HG03060 (cell line): ENCODE data around the gene VAMP7.
"Not testable (repeated sequence)": the region's sequence is repeated elsewhere in the genome, so short reads cannot be mapped to it uniquely, and the experiment has no call there.

Experiments used
- ATAC-seq: cut with Tn5 transposase; IDR thresholded peaks from one replicate; pipeline ENCODE4 v1.9.1; 2021; ENCODE audit warnings: low read depth, moderate number of reproducible peaks; ENCODE audit not compliant: unreplicated experiment

The VAMP7 gene

DNA sequence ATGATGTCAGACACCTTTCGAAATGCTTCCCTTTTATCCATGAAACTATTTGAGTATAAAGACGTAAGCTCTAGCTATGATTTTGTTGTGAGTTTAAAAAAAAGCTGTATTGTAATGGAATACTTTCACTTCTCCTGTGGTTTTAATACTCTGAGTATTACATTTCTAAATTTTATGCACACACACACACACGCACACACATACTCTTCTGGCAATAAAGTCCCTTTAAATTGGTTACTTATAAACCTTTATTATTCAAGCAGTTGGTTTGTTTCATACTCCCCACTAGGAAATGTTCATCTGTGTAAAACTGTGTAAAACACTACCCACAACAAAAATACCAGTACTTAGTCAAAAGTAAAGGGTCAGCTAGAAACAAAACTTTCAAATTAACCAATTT is 18.2 kb downstream of the VAMP7 start:
- no peak for ATAC-seq

DNA sequence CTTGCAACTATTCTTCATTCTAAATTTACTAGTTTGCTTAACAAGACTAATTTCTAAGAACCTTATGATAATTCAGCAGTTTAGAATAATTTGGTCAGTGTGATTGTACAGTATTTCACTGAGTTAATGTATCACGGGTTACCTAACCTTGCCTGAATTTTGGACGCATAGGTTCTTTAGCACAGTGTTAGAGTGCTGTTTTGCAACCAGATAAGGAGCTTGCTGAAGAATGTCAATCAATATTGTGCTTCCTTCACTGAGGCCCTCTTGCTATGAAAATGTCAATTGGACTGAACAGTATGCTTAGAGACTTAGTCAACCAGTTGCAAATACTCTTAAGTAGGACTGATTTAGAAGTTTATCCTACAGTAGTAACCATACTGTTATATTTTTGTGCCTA is 19.6 kb downstream of the VAMP7 start:
- no peak for ATAC-seq

- ATAC-seq: not testable (repeated sequence)
Observed at GRCh38 chrX:155907661-155908060, 26.5 kb downstream of the VAMP7 start.

DNA sequence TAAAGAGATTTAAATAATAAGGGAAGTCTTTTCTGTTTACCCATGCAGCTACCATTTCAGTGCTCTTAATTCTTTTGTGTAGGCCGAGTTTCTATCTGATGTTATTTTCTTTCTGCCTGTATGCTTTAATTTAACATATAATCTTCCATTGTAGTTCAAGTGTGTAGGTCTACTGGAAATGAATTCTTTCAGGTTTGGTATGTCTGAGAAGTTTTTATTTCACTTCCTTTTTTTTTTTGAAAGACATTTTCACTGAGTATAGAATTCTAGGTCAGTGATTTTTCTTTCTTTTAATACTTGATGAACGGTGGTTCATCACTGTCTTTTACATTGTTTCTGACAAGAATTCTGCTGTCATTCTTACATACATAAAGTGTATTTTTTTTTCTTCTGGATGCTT is 42.1 kb downstream of the VAMP7 start:
- no peak for ATAC-seq

- not testable (repeated sequence) for ATAC-seq
Observed at GRCh38 chrX:155930852-155931618, 49.9 kb downstream of the VAMP7 start.

DNA sequence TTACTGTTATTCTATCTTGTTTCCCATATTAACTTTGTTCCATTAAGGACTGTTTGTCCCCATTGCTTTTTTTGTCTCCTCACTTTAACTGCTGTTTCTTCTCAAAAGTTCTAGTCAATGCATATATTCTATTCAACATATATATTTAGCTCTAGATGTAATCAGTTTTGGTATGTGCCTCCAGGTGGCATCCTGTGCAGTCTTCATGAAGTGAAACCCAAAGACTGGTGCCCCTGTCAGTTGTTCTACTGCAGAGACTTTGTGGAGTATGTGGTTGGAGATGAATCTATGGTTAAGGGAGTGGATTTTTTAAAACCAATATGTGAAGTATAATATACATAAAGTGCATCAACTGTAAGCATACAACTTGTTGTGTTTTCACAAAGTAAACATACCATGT is 57.0 kb downstream of the VAMP7 start:
- no peak for ATAC-seq

- ATAC-seq: no peak
Observed at GRCh38 chrX:155949098-155949497, 68.0 kb downstream of the VAMP7 start.

DNA sequence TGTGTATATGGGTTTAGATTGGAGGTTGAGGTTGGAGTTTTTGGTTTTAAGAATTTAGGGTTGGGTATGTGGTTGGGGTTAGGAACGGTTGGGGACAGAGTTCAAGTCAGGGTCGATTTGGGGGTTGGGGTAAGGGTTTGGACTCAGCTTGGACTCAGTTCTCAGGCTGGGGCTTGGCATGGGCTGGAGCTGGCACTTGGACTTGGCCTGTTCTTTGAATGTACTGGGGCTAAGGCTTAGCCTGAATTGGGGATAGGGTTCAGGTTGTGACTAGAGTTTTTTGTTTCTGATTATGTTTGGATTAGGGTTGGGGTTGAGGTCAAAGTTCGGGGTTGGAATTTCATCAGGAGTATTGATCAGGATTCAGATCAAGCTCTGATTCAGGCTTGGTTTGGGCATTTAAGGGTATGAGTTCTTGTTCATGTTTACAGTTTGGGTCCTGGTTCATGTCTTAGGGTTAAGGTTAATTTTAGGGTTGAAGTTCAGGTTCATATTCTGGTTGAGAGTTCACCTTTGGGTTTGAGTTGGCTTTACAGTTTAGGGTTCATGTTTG is 70.2 kb downstream of the VAMP7 start:
- ATAC-seq: no peak

- ATAC-seq: no peak
Observed at GRCh38 chrX:155953055-155953454, 71.9 kb downstream of the VAMP7 start.

GRCh38 chrX:155954793-155955192 is 73.6 kb downstream of the VAMP7 start:
- ATAC-seq: no peak

- no peak for ATAC-seq
Observed at GRCh38 chrX:155956099-155956498, 75.0 kb downstream of the VAMP7 start.

DNA sequence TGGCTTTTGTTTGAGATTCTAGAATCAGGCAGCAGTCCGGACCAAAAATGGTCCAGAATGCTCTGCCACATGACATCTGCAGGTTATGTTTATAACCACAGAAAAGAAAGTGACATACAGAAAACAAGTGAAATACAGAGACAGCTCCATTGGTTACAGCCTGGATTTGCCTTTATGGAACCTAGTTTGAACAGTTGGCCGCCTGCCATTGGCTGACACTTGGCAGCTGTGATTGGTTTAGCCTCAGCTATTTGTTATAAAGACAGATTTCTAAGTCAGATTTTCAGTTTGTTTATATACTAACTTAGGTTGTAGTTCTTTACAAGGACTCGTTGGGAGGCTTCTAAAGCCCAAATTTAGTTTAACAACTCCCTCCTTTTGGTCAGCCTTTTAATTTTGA is 75.5 kb downstream of the VAMP7 start:
- no peak for ATAC-seq

GRCh38 chrX:155957843-155958242 is 76.7 kb downstream of the VAMP7 start:
- ATAC-seq: no peak

DNA sequence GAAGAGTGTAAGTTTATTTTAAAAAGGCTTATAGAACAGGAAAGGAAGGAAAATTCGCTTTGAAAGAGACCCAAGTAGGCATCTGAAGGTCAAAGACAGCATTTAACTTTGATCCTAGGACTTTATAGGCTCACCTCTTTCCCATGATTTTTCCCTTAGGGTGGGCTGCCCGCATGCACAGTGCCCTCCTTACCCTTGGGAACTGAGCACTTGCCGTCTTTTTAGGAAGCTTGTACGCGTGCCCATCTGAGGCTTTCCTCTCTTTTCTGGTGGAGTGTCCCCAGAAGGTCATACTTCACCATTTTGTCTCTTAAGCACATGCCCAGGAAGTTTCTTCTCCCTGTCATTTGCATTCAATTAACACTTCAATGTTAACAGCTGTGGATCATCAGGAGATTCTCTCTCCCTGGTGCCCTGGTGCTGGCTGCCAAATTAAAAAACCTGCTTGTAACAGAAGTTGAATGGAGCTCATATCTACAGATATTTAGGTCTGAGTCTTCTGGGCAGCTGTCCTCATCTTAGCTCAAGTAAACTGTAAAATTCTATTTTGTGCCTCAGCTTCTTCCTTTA is 78.0 kb downstream of the VAMP7 start:
- no peak for ATAC-seq

- ATAC-seq: no peak
Observed at GRCh38 chrX:155962906-155963305, 81.8 kb downstream of the VAMP7 start.

GRCh38 chrX:155966876-155967275 is 85.7 kb downstream of the VAMP7 start:
- no peak for ATAC-seq

DNA sequence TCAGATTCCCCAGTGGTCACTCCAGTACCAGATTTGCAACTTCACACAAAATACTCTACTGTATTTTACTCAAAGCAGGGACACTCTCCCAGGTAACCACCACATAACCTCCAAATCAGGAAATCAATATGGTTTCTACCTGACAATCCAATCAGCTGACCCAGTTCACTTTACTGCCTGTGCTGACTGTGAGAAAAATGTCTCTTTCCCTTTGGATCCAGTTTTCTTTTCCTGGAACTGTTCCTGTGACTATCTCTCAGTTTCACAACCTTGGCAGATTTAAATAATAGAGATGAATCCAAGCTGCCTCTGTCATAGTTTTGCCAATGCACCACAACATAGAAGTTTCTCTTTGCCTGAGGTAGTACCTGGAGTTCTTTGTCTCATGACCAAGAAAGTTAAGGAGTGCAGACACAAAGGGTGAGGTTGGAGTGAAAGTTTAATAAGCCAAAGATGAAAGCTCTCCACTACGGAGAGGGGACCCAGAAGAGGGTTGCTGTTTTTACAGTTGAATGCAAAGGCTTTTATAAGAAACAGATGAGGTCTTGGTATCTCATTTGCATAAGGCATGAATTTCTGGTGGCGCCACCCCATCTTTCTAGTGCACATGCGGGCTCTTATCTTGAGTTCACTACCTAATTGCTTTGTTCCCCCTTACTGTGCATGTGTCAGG is 86.6 kb downstream of the VAMP7 start:
- no peak for ATAC-seq

DNA sequence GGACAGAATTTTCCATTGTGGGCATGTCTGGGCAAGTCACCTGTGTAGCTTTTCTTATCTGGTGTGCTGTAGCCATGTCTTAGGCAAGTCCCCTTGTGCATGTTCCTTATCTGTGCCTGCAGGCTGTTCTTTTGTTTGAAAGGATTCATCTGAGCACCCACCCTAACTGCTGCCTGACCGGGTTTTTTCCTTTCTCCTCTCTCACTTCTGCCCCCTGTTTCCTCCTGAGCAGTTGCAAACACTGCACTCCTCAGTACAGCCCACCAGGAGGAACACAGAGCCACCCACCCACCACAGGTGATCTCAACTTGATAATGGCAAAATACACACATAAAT is 87.1 kb downstream of the VAMP7 start:
- no peak for ATAC-seq

- ATAC-seq: no peak
Observed at GRCh38 chrX:155968791-155969190, 87.6 kb downstream of the VAMP7 start.

- not testable (repeated sequence) for ATAC-seq
Observed at GRCh38 chrX:155971658-155972057, 90.5 kb downstream of the VAMP7 start.

DNA sequence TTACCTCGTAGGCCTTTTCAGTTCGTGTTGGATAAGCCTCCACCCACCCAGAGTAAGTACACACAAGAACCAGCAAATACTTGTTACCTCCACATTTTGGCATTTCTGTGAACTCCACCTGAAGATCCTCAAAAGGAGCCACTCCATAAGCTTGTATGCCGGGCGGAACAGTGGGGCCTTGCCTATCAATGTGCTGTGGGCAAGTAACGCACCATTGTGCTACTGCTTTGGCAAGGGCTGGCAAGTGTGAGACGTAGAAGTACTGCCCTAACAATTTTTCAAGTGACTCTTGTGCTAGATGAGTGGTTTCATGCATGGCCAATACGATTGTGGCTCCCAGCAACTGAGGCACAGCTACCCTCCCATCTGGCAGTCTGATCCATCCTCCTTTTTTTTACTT is 91.1 kb downstream of the VAMP7 start:
- ATAC-seq: not testable (repeated sequence)

DNA sequence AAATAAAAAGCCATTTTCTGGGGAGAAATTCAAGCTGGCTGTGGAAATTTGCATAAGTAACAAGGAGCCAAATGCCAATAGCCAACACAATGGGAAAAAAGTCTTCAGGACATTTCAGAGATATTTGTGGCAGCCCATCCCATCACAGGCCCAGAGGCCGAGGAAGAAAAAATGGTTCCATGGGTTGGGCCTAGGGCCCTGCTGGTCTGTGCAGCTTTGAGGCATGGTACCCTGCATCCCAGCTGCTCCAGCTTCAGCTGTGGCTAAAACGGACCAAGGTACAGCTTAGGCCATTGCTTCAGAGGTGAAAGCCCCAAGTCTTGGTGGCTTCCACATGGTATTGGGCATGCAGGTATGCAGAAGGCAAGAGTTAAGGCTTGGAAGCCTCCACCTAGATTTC is 102.2 kb downstream of the VAMP7 start:
- no peak for ATAC-seq
